Breast epithelium (tissue), 3 donors: ENCODE data around the gene CTNNA2.

Experiments used
- CTCF ChIP-seq, 3 donors: fragments of 450-650 bp; IDR thresholded peaks; one replicate each; pipeline ENCODE4 v1.5.1; 2016 to 2017; ENCODE audit warnings: antibody characterized with exemption in 3 of 3, mild to moderate bottlenecking in 3 of 3, moderate library complexity in 3 of 3
- POLR2A ChIP-seq: fragments of 450-650 bp; IDR thresholded peaks from one replicate; pipeline ENCODE4 v1.6.1; 2016; ENCODE audit warnings: antibody characterized with exemption, mild to moderate bottlenecking, moderate library complexity

DNA sequence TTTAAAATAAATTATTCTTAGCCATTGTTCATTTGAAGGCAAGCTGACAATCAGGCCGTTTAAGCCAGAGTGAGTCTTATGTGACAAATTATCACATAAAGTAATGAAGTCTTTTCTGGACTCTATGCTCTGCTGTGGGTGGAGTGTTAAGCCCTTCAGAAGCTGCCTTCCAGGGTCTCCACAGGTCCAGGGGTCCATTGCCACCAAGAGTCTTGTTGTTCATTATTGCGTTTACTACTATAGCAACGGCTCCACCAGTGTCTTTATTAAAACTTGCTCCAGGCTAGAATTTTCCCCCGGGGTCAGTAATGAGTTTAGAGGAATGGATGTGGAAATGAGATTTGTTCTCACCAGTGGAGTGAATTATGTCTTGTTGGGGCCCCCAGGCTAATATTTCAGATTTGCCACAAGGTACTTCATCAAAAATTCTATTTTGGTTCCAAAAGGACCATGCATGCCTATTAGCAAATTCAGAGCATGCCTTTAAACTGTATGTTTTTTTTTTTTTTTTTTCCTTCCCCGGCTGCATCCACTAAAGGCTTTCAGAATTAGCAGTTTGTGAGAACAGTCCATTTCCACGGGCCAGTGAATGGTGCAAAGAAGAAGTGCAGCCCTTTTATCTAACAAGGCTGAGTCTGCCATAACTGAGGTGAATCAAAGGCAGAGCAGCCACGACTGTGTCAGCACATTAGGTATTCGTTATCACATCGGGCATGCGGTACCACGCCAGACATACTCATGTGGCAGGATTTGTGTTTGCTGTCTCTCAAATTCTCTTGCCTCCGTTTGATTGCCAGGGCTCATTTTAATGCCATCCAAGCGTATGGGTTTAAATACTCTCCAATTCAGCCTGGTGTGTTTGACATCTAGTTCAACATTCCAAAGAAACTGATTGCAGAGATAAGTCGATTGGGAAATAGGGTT is 817.9 kb downstream of the CTNNA2 start:
- TF ChIP-seq CTCF (IDR thresholded peaks at IDR 0.05) (no peak), POLR2A (no peak)
